ENCODE results near the gene IMMP2L. TPM values are rescaled to one million over a fixed set of nuclear protein-coding genes. Genes with fewer than 3 reads are reported as not detected.
A peak's percentile ranks its signal among the peaks of the same experiment; 100 is the strongest.

IMMP2L gene
- total RNA-seq, 2 donors from 2014 or later, result 13.1 to 22.7 TPM

DNA sequence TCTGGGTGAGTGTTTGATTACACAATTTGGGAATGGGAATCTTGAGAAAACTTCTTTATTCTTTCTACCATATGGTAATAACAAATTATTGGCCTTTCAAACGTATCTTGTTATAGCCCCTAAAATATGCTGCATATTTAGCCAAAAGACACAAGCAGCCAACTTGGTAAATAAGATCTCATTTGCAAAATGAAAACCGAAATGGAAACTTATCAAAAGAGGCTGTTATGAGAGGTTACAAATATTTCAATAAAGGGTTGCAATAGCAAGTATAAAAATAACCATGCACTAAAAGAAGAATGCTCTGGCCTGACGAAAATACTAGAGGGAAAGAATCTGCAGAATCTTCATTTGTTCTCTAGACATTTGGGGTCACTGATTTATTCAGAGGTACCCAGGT is 730.9 kb downstream of the IMMP2L start:
- H3K9me3 ChIP-seq, result no peaks in the 10 kb centered on the region
- no peak for TF ChIP-seq CTCF (IDR thresholded peaks at IDR 0.05)
- no peaks in the 10 kb centered on the region for H3K27me3 ChIP-seq (replicated peaks; ENCODE audit: insufficient read depth)
- H3K4me1 ChIP-seq (ENCODE audit: control insufficient read depth in 1 of 2, low read depth in 2 of 2), result peaks cover 10 to 20% of the 10 kb centered on the region in 2 donors
- peak overlapping the region in 1 of 2 donors; percentile 39 for H3K27ac ChIP-seq
- ATAC-seq (ENCODE audit: insufficient number of reproducible peaks, low FRiP score, low read depth), result no peak
- no peaks in the 10 kb centered on the region for H3K36me3 ChIP-seq
- DNase-seq (ENCODE audit: low spot score), result no peak
- H3K4me3 ChIP-seq, result no peak overlapping the region

GRCh38 chr7:110830778-110831177 is 731.5 kb downstream of the IMMP2L start:
- peaks cover 10 to 20% of the 10 kb centered on the region in 2 donors for H3K4me1 ChIP-seq (ENCODE audit: control insufficient read depth in 1 of 2, low read depth in 2 of 2)
- H3K27ac ChIP-seq, result peak overlapping the region in 1 of 2 donors; percentile 39
- no peaks in the 10 kb centered on the region for H3K27me3 ChIP-seq (replicated peaks; ENCODE audit: insufficient read depth)
- H3K36me3 ChIP-seq, result no peaks in the 10 kb centered on the region
- TF ChIP-seq CTCF (IDR thresholded peaks at IDR 0.05), result no peak
- no peak for ATAC-seq (ENCODE audit: insufficient number of reproducible peaks, low FRiP score, low read depth)
- no peak for DNase-seq (ENCODE audit: low spot score)
- H3K4me3 ChIP-seq, result no peak overlapping the region
- H3K9me3 ChIP-seq, result no peaks in the 10 kb centered on the region

DNA sequence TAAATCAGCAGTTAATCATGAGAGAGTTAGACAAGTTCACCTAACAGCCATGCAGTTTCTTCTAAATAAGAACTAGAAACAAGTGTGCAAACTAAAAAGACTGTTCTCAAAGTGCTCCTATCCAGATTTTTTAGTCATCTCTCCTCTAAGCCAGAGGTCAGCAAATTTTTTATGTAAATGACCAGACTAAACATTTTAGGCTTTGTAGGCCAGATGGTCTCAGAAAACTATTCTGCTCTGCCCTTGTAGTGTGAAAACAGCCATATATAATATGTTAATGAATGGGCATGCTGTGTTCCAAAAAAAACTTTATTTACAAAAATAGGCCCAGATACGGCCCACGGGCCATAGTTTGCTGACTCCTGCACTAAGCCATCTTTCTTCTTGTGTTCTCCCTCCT is 734.4 kb downstream of the IMMP2L start:
- Histone ChIP-seq H3K4me1 (ENCODE audit: control insufficient read depth in 1 of 2, low read depth in 2 of 2) (peaks cover 10 to 20% of the 10 kb centered on the region in 2 donors), H3K4me3 (no peak overlapping the region), H3K27ac (no peak overlapping the region), H3K9me3 (no peaks in the 10 kb centered on the region), H3K36me3 (no peaks in the 10 kb centered on the region), H3K27me3 (replicated peaks; ENCODE audit: insufficient read depth) (no peaks in the 10 kb centered on the region)
- no peak for ATAC-seq (ENCODE audit: insufficient number of reproducible peaks, low FRiP score, low read depth)
- no peak for DNase-seq (ENCODE audit: low spot score)
- no peak for TF ChIP-seq CTCF (IDR thresholded peaks at IDR 0.05)

DNA sequence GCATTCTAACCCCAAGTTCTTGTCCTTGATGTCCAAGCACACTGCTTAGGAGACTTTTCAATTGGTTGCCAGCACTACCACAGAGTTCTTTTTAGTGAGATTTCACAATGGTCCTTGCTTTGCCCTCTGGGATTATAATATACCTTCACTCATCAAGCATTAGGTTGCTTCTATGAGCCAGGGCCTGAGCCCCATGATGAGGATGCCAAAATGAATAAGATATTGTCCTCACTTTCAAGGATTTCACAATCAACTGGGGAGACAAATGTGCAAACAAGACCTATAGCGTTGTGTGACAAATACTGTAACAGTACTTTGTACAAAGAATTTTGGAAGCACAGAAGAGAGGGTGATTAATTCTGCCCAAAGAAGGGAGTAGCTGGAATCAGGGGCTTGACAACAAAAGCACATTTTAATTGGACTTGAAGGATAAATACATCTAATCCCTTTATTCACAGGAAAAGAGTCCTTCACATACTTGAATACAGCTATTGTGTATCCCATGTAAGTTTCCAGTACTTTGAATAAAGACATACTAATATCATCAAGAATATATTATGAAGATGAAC is 734.9 kb downstream of the IMMP2L start:
- Histone ChIP-seq H3K27me3 (replicated peaks; ENCODE audit: insufficient read depth) (no peaks in the 10 kb centered on the region), H3K27ac (no peak overlapping the region), H3K4me3 (no peak overlapping the region), H3K36me3 (no peaks in the 10 kb centered on the region), H3K9me3 (no peaks in the 10 kb centered on the region), H3K4me1 (ENCODE audit: control insufficient read depth in 1 of 2, low read depth in 2 of 2) (peaks cover 10 to 19% of the 10 kb centered on the region in 2 donors)
- DNase-seq (ENCODE audit: low spot score) (no peak), ATAC-seq (ENCODE audit: insufficient number of reproducible peaks, low FRiP score, low read depth) (no peak)
- TF ChIP-seq CTCF (IDR thresholded peaks at IDR 0.05), result no peak

GRCh38 chr7:110813986-110814385 is 748.3 kb downstream of the IMMP2L start:
- H3K27ac ChIP-seq, result no peak overlapping the region
- no peaks in the 10 kb centered on the region for H3K36me3 ChIP-seq
- H3K4me1 ChIP-seq (ENCODE audit: control insufficient read depth in 1 of 2, low read depth in 2 of 2), result no peaks in the 10 kb centered on the region
- H3K9me3 ChIP-seq, result no peaks in the 10 kb centered on the region
- no peak overlapping the region for H3K4me3 ChIP-seq
- ATAC-seq (ENCODE audit: insufficient number of reproducible peaks, low FRiP score, low read depth), result no peak
- H3K27me3 ChIP-seq (replicated peaks; ENCODE audit: insufficient read depth), result no peaks in the 10 kb centered on the region
- no peak for DNase-seq (ENCODE audit: low spot score)
- TF ChIP-seq CTCF (IDR thresholded peaks at IDR 0.05), result no peak

Measured in thoracic aorta (tissue), 2 donors.